Type B pancreatic cell (in vitro differentiated cells): ENCODE measurements around the gene PHPT1. TPM values are rescaled to one million over a fixed set of nuclear protein-coding genes. Genes with fewer than 3 reads are reported as not detected.

Source experiments
- DNase-seq: peaks from one replicate; pipeline ENCODE4 v3.0.0; 2021; ENCODE audit warnings: mixed read lengths; ENCODE audit not compliant: unreplicated experiment; ENCODE audit errors: extremely low spot score
- H3K27ac Mint-ChIP-seq: 2 replicates; pipeline ENCODE4 v1.8.0; 2021; ENCODE audit warnings: mild to moderate bottlenecking, mixed read lengths
- H3K27me3 Mint-ChIP-seq: 2 replicates; pipeline ENCODE4 v1.8.0; 2021; ENCODE audit warnings: mixed read lengths
- H3K36me3 Mint-ChIP-seq: 2 replicates; pipeline ENCODE4 v1.8.0; 2021; ENCODE audit warnings: mixed read lengths
- H3K4me1 Mint-ChIP-seq: one replicate; pipeline ENCODE4 v1.8.0; 2021; ENCODE audit warnings: mixed read lengths; ENCODE audit not compliant: unreplicated experiment
- H3K4me3 Mint-ChIP-seq: 2 replicates; pipeline ENCODE4 v1.8.0; 2021; ENCODE audit warnings: mild to moderate bottlenecking, mixed read lengths
- H3K9me3 Mint-ChIP-seq: 2 replicates; pipeline ENCODE4 v1.8.0; 2021; ENCODE audit warnings: mixed read lengths
- total RNA-seq: library from RNA; stranded (reverse); gene quantifications from 2 replicates; pipeline ENCODE4 v1.2.1, GENCODE V29; 2021; ENCODE audit warnings: low replicate concordance
- TF ChIP-seq, protein P1 (sequence below): fragments of 200-600 bp; sonication (generic); conservative IDR thresholded peaks from 2 replicates; pipeline ENCODE4 v1.5.0; 2021; ENCODE audit warnings: antibody characterized with exemption, mild to moderate bottlenecking

The PHPT1 gene
- total RNA-seq, 1 donor from 2014 or later = 176 TPM

DNA sequence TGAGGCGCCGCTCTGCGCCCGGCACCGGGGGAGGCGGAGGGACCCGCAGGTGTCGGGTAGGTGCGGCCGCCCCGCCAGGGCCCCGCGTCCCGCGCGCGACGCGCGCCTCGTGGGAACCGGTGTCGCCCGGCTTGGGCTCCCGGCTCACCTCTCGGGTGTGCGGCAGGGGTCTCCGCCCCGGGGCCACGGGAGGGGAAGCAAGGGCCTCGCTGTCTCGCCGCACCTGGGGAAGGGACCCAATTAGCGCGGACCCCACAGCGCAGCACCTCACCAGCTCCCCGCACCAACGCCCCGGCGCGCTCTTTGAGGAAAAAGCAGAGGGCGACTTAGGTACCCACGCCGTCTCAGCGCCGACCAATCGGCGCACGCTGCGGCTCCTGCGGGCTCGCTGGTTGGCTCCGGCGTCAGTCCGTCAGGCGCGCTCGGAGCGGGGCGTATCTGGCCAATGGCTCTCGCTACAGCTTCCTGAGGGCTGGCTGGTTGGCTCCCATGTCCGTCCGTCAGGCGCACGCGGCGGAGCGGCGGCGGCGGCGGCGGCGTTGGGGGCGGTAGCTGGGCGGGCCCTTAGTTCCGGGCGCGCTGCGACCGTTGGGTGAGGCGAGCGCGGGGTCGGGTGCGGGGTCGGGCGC, 36.9 kb downstream of the PHPT1 start, which contains the start of gene TRAF2:
TSS of gene TRAF2 (plus strand) at position 567 of the 629 bp plus-strand sequence. CDS start 12,225 bp downstream, outside the sequence.
- Mint-ChIP-seq H3K9me3 (no peaks in the 10 kb centered on the region), H3K27me3 (no peaks in the 10 kb centered on the region), H3K4me3 (peak within 1 kb of the TSS; percentile 89), H3K36me3 (no peaks in the 10 kb centered on the region), H3K4me1 (peaks cover 5% of the 10 kb centered on the region), H3K27ac (peak within 1 kb of the TSS; percentile 77)
- TF ChIP-seq, protein P1, sequence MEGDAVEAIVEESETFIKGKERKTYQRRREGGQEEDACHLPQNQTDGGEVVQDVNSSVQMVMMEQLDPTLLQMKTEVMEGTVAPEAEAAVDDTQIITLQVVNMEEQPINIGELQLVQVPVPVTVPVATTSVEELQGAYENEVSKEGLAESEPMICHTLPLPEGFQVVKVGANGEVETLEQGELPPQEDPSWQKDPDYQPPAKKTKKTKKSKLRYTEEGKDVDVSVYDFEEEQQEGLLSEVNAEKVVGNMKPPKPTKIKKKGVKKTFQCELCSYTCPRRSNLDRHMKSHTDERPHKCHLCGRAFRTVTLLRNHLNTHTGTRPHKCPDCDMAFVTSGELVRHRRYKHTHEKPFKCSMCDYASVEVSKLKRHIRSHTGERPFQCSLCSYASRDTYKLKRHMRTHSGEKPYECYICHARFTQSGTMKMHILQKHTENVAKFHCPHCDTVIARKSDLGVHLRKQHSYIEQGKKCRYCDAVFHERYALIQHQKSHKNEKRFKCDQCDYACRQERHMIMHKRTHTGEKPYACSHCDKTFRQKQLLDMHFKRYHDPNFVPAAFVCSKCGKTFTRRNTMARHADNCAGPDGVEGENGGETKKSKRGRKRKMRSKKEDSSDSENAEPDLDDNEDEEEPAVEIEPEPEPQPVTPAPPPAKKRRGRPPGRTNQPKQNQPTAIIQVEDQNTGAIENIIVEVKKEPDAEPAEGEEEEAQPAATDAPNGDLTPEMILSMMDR = no peak
- DNase-seq = peak; percentile 98

DNA sequence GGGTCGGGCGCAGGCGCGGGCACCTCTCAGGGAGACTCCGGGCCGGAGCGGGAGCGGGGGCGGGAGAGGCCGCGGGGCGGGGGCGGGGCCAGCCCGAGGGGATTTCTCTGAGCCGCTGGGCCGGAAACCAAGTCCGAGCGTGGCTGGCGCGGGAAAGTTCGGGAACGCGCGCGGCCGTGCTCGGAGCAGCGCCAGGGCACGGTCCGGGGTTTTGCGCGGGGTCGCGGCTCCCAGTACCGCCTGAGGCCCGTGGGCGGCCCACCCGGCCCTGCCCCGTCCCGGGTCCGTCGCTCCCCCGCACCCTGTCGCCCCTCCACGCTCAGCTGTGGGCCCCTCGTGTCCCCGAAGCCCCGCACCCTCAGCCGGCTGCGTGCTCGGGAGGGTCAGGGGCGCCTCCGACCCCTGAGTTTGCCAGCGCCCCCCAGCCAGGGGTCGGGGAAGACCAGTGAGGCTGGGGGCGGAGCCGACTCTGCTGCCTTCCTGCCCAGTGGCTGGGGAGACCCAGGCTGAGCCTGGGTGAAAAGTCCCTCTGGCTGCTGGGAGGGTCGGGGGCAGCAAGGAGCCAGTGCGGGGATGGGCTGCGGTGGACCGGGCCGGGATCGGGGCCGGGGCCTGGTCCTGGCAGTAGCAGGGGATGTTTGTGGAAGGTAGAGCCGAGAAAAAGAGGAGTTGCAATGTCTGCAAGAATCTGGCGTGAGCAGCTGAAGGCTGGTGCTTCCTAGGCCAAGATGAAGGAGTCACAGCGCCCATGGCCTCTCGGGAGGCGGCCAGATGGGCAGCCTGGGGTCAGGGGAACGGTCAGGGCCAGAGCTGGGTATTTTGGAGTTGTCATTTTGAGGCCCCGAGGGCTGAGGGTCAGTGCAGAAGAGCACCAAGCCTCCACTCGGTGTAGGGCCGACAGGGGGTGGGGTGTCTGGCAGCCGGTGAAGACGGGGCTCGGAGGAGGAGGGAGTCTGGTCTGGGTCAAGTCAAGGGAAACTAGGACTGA, 37.7 kb downstream of the PHPT1 start:
- DNase-seq = no peak
- Mint-ChIP-seq H3K27ac (peak overlapping the region; percentile 77), H3K4me1 (peaks cover 5% of the 10 kb centered on the region), H3K4me3 (peak overlapping the region; percentile 89), H3K36me3 (no peaks in the 10 kb centered on the region), H3K27me3 (no peaks in the 10 kb centered on the region), H3K9me3 (no peaks in the 10 kb centered on the region)
- TF ChIP-seq, protein P1 = no peak

DNA sequence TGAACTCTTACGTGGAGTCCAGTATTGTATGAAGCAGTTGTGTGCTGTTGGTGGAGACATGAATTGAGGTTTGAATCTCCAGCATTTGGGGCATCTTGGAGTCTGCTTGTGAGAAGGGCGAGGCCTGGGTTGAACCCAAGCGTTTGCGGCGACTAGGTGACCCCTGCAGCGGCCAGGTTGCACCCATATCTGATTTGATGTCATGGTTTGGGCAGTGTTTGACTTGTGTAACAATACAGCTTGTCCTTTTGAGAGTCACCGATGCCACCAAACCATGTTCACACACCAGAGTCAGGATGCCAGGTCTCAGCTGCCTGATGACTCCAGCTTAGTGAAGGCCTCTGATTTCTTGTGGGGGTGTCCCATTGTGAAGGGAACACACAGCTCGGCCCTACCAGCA, 39.2 kb downstream of the PHPT1 start:
- no peak for DNase-seq
- H3K27me3 Mint-ChIP-seq = no peaks in the 10 kb centered on the region
- no peak overlapping the region for H3K27ac Mint-ChIP-seq
- TF ChIP-seq, protein P1 = no peak
- no peaks in the 10 kb centered on the region for H3K36me3 Mint-ChIP-seq
- no peaks in the 10 kb centered on the region for H3K9me3 Mint-ChIP-seq
- H3K4me1 Mint-ChIP-seq = peaks cover 5% of the 10 kb centered on the region
- H3K4me3 Mint-ChIP-seq = peak overlapping the region; percentile 17

DNA sequence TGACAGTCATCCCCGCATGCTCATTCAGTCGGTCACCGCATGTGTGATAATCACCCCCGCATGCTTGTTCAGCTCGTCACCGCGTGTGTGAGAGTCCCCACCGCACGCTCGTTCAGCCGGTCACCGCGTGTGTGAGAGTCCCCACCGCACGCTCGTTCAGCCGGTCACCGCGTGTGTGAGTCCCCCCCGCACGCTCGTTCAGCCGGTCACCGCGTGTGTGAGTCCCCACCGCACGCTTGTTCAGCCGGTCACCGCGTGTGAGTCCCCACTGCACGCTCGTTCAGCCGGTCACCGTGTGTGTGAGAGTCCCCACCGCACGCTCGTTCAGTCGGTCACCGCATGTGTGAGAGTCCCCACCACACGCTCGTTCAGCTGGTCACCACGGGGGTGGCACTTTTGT, 40.6 kb downstream of the PHPT1 start:
- Mint-ChIP-seq H3K27ac (no peak overlapping the region), H3K9me3 (no peaks in the 10 kb centered on the region)

DNA sequence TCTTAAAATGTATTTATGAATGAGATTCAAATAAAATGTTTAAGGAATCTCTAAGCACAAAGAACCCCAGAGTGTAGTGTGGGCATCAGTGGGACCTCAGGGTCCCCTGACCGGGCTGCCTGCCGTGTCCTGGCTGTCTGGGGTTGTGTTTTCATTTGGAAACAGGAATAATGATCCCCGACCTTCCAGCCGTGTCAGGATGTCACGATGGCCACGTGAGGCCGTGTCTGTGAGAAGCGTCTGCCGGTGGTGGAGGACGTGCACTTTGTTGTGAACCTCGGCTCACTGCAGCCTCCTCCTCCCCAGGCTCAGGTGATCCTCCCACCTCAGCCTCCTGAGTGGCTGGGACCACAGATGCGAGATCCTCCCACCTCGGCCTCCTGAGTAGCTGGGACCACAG, 41.5 kb downstream of the PHPT1 start:
- Mint-ChIP-seq H3K4me1 (peaks cover 5% of the 10 kb centered on the region), H3K9me3 (no peaks in the 10 kb centered on the region), H3K36me3 (no peaks in the 10 kb centered on the region), H3K27me3 (no peaks in the 10 kb centered on the region), H3K4me3 (no peak overlapping the region), H3K27ac (no peak overlapping the region)
- DNase-seq = no peak
- TF ChIP-seq, protein P1 = no peak

More for the DNA sequence above, 40.6 kb downstream of the PHPT1 start:
- H3K4me1 Mint-ChIP-seq = peaks cover 5% of the 10 kb centered on the region
- no peak for DNase-seq
- no peaks in the 10 kb centered on the region for H3K36me3 Mint-ChIP-seq
- TF ChIP-seq, protein P1 = no peak
- no peaks in the 10 kb centered on the region for H3K27me3 Mint-ChIP-seq
- H3K4me3 Mint-ChIP-seq = no peak overlapping the region
